ENCODE measurements around the gene UGT2B7.
"Not testable (repeated sequence)": the region's sequence is repeated elsewhere in the genome, so short reads cannot be mapped to it uniquely, and the experiment has no call there.

The UGT2B7 gene

DNA sequence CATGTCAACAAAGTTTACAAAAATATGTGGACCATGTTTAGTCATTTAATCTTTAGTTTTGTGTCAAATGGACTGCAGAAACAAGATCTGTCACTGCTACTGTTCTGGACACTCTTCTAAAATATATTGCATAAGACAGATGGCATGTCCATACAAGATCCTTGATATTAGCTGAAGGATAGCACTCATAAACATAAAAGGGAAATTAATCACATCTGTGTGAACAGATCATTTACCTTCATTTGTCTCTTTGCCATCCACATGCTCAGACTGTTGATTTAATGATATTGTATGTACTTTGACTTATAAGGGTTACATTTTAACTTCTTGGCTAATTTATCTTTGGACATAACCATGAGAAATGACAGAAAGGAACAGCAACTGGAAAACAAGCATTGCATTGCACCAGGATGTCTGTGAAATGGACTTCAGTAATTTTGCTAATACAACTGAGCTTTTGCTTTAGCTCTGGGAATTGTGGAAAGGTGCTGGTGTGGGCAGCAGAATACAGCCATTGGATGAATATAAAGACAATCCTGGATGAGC is at the start of gene UGT2B7:
TSS of gene UGT2B7 (plus strand) at position 364 of the 546 bp plus-strand sequence. CDS start at position 411, 47 bp downstream.
- DNase-seq (ENCODE audit: low read depth in 2 of 2, low spot score in 1 of 2), result no peak

DNA sequence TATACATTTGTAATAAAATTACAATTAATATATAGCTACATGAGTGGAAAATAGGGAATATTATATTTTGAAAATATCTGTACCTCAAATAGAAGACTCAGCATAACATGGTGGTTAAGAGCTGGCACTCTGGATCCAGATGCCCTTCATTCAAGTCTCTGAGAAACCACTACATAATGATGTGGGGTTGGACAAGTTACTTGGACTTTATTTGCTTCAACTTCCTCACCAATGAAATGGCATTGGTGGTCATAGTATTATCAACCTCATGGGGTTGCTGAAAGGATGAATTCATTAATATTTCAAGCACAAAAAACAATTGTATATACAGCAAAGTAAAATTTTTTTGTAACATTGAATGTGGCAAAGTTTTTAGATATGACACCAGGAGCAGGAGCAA is 46.4 kb upstream of the UGT2B7 start:
- no peak for DNase-seq (ENCODE audit: low read depth in 2 of 2, low spot score in 1 of 2)

DNA sequence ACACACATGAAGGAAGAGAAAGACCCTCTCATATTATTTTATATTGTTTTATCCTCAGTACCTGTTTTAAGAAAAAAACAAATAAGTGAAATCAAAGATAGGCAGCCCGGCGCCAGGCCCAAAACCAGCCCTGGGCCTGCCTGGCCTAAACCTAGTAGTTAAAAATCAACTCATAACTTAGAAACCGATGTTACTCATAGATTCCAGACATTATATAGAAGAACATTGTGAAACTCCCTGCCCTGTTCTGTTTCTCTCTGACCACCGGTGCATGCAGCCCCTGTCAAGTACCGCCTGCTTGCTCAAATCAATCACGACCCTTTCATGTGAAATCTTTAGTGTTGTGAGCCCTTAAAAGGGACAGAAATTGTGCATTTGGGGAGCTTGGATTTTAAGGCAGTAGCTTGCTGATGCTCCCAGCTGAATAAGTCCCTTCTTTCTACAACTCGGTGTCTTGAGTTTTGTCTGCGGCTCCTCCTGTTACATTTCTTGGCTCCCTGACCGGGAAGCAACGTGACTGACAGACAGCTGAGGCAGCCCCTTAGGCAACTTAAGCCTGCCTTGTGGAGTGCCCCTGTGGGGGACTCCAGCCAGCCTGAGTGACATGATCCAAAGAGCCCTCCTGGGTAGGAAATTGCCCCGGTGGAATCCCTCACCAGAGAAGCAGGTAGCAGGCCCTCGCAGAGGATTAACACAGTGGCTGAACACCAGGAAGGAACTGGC is 45.3 kb upstream of the UGT2B7 start:
- DNase-seq (ENCODE audit: low read depth in 2 of 2, low spot score in 1 of 2), result not testable (repeated sequence)

DNA sequence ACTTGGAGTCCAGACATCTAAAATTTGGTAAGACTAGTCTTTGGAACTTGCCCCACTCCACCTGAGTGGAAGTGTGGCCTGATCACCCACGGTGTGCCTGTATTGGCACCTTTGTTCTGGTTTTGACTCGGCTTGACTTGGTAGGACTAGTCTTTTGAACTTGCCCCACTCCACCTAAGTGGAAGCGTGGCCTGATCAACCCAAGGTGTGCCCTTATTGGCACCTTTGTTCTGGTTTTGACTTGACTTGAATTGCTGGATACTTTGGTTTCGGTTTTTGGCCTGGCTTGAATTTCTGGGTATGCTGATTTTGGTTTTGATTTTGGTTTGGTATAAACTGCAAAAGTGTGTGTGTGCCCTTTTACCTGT is 44.7 kb upstream of the UGT2B7 start:
- no peak for DNase-seq (ENCODE audit: low read depth in 2 of 2, low spot score in 1 of 2)

DNA sequence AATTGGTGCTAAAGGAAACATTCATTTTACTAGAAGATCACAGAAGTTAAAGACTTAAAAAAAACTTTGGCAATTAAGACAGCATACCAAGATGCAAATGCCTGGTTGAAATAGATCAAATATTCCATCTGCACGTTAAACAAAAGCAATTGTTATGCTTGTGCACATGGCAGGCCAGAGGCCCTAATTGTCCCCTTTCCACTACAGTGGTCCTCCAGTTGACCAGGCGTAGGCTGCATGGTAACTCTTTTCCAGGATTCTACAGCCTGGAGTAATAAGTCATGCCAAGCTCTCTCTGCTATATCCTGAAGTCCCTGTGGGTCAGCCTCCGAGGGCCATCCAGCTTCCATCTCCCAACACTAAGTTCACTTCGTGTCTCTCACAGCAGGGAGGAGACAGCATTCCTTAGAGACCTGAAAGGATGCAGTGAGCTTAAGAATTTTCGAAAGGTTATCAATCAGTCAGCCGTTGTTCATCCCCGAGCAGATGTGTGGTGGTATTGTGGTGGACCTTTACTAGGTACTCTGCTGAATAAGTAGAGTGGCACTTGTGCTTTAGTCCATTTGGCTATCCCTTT is 42.9 kb upstream of the UGT2B7 start:
- not testable (repeated sequence) for DNase-seq (ENCODE audit: low read depth in 2 of 2, low spot score in 1 of 2)

DNA sequence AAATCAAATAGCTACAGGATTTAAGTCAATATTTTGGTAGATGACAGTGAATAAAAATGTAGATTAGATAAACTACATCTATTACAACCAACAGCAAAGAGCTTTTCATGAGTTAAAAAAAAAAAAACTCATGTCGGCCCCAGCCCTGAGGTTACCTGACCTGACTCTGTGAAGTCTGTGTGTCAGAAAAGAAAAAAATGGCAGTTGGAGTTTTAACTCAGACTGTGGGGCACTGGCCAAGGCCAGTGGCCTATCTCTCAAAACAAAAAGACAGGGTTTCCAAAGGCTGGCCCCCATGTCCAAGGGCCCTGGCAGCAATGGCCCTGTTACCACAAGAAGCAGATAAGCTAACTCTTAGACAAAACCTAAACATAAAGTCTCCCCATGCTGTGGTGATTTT is 42.2 kb upstream of the UGT2B7 start:
- DNase-seq (ENCODE audit: low read depth in 2 of 2, low spot score in 1 of 2), result not testable (repeated sequence)

DNA sequence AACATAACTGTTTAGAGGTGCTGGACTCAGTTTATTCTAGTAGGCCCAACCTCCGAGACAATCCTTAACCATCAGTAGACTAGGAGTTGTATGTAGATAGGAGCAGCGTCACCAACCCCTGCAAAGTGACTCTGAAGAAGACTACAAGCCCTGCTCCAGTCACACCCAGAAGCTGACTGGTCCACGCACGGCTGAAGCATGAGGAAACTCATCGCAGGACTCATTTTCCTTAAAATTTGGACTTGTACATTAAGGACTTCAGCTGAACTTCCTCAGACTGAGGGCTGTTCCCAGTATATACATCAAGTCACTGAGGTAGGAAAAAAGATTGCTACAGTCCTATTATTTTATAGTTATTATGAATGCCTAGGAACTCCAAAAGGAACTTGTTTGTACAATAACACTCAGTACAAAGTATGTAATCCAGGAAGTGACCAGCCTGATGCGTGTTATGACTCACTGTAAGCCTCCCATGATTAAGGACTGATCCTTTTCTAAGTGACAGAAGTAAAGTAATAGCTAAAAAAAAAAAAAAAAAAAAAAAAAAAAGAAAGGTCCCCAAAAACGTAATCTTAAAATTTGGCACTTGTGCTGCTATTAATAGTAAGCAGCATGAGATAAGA is 41.6 kb upstream of the UGT2B7 start:
- no peak for DNase-seq (ENCODE audit: low read depth in 2 of 2, low spot score in 1 of 2)

DNA sequence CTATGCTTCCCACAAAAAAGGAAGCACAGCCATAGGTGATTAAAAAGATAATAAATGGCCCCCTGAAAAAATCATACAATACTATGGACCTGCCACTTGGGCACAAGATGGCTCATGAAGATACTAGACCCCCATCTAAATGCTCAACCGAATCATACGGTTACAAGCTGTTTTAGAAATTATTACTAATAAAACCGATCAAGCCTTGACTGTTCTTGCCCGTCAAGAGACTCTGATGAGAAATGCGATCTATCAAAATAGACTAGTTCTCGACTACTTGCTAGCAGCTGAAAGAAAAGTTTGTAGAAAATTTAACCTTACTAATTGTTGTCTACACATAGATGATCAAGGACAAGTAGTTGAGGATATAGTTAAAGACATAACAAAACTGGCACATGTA is 40.1 kb upstream of the UGT2B7 start:
- DNase-seq (ENCODE audit: low read depth in 2 of 2, low spot score in 1 of 2), result no peak

DNA sequence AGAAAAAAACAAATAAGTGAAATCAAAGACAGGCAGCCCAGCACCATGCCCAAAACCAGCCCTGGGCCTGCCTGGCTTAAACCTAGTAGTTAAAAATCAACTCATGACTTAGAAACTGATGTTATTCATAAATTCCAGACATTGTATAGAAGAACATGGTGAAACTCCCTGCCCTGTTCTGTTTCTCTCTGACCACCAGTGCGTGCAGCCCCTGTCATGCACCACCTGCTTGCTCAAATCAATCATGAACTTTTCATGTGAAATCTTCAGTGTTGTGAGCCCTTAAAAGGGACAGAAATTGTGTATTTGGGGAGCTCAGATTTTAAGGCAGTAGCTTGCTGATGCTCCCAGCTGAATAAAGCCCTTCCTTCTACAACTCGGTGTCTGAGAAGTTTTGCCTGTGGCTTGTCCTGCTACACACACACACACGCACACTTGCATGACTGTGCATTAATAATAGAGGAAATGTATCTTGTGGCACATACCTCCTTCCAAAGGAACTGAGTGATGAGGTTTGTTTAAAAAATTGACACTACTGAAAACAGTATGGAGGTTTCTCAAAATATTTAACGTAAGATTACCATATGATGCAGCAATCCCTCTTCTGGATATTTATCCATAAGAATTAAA is 39.2 kb upstream of the UGT2B7 start:
- no peak for DNase-seq (ENCODE audit: low read depth in 2 of 2, low spot score in 1 of 2)

DNA sequence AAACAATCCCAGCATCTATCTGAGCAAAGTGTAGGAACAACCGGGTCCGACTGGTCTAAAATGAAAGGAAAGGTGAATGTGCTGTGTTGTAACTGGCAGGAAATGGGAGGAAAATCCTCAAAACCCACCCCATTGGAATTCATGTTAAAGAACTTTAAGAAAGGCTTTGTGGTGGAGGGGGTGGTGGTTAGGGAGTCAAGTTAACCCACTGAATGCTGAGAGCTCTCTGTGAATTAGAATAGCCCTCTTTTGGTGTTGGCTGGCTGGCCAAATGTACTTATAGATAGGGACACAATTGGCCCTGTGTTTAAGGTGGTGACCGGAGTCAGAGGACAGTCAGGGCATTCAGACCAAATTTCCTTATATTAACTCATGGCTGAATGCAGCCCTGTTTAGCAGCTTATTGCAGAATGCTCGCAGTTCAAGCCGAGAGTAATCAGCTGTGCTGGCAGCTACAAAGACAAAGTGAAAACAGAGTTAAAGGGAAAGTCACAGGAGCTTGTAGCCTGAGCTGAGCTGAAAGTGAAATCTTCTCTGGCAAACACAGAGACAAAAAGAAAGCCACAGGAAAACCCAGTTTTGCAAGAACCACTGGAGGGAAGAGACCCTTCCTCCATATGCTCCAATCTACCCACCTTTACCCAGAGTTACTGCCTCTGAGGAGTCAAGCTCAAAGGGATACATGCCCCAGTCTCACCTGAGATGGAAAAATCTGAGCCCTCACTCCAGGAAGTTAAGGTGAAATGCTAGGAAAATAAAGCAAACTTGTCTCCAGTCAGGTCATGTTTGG is 38.5 kb upstream of the UGT2B7 start:
- DNase-seq (ENCODE audit: low read depth in 2 of 2, low spot score in 1 of 2), result no peak

DNA sequence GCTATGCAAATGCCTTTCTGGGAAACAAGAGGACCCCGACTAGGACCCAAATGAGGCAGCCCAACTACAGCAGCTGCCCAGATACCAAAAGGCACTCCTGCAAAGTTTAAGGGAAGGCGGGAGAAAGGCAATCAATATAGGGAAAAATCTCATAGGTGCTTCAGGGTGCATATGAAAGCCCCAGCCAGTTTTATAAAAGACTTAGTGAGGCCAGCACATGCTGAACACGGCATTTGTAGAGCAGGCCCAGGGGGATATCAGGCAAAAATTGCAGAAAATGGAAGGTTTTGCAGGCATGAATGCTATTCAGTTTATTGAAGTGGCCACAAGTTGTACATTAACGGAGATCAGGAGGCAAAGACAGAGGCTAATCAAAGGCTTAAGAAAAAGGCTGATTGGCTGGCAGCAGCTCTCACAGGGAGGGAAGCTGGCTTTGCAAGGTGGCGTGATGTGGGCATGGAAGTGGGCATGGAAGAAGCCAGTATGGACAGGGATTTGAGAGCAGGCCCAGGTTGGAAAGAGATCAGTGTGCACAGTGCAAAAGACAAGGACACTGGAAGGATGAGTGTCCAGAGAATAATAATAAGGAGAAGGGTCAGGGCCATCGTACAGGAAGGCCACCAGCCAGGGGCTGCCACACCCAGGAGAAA is 37.7 kb upstream of the UGT2B7 start:
- DNase-seq (ENCODE audit: low read depth in 2 of 2, low spot score in 1 of 2), result no peak

DNA sequence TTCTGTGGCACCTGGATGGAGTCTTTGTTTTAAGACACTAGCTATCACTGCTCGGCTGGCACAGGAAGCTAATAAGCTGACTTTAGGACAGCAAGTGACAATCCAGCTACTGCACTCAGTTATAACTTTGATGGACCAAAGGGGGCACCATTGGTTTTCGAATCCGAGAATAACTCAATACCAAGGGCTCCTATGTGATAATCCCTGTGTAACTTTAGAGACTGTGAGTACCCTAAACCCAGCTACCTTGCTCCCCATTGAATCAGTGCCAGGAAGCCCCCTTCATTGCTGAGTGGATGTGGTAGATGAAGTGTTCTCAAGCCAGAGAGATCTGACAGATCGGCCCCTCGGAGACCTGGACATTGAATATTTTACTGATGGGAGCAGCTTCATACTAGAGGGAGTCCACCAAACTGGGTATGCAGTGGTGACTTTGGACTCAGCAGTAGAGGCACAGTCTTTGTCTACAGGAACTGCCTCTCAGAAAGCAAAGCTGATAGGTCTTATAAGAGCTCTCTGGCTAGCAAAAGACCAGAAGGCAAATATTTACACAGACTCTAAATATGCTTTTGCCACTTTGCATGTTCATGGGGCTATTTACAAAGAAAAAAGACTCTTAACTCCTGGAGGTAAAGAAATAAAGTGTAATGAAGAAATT is 35.5 kb upstream of the UGT2B7 start:
- no peak for DNase-seq (ENCODE audit: low read depth in 2 of 2, low spot score in 1 of 2)

DNA sequence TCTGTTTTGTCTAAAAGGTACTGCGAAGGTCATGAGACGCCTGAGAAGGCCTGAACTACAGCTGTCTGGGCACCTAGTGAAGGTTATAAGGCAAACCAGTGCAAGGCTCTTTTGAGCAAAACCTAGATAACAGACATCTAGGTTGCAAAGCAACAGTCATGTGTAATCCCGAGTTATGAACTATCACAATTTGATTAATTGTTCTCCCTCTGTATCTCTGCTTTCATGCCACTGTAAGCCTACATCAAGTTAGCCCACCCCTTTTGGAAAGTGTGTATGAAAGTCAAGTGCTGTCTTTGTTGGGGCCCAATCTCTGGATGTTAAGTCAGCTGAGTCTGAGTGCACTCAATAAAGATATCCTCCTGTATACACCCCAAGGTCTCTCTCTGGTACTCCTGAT is 31.9 kb upstream of the UGT2B7 start:
- DNase-seq (ENCODE audit: low read depth in 2 of 2, low spot score in 1 of 2), result no peak

DNA sequence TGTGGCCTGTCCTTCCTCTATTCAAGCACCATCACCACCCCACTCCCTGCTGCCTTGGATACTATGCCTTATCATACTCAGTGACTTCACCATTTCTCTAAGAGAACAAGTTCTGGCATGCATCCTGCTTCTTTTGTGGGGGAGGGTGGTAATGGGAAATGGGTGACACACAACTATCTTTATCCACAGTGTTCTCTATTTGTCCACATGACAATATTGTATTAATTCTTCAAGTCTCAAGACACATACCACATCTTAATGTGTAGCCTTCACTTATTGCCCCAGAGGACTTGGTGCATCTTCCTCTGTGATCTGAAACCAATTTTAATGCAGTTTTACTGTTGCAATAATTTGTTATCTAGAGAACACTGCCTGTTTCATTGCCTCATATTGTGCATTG is 29.3 kb upstream of the UGT2B7 start:
- no peak for DNase-seq (ENCODE audit: low read depth in 2 of 2, low spot score in 1 of 2)

DNA sequence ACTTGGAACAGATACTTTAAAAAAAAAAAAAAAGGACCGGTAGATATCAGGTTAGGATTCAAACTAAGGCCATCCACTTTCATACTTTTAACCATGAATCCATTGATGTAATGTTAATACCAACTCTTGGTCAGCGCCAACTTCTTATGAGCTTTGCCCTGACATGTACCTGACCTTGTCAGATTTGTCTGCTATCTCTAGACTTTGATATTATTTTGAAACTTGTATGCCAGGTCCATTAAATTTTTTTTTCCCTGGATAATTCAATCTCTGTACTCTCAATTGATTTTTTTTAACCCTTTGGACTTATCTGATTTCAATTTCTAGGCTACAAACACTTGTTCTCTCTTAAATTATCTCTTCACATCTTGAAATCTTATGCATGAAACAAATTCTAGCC is 27.2 kb upstream of the UGT2B7 start:
- no peak for DNase-seq (ENCODE audit: low read depth in 2 of 2, low spot score in 1 of 2)

DNA sequence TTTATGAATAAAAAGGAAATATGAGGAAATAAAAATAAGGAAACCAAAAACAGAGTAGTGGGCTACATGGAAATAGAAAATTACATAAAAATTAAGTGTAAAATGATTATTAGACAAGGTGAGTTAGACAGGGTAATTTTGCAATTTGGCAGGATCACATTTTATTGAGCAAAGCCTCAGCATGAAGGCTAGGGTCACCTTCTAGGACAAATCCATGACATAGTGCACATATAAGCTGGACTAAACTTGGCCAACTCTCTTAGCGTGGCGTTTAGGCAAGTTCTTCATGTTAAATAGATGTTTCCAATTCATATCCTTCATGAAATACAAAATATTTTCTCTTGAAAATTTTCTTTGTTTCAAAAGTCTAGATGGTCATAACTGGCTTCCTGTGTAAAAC is 25.7 kb upstream of the UGT2B7 start:
- DNase-seq (ENCODE audit: low read depth in 2 of 2, low spot score in 1 of 2), result no peak

DNA sequence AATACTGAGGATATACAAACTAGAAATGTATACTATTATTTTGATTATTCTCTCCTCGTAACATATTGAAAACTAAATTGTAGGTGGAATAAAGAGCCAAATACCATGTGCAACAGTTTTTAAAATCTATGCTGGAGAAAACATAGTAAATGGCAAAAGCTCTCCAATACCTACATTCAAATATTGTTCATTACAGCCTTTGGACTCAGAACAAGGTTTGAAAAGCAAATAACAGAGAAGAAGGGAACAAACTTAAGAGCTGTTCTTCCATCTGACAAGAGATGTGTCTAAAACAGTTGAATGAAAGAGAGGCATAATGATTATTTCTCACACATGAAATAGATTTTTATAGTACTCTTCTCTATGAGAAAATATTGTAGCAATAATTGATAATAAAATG is 25.0 kb upstream of the UGT2B7 start:
- no peak for DNase-seq (ENCODE audit: low read depth in 2 of 2, low spot score in 1 of 2)

DNA sequence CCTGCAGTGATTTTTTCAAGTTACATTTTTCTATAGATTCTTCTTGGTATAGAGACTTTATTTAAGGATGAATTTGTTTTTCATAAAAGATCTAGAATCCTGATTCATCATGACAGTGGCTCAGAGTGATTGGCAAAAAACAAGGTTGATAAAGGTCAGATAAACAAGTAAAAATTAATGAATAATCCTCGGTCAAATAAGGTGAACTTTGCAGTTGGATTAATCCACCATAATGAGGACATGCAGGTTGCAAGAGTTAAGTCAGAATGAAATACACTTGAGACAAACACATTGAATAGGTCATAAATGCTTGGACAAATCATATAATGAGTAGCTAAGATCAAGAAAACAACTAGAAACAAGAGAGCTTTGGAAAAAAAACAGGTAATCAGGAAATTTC is 22.9 kb upstream of the UGT2B7 start:
- DNase-seq (ENCODE audit: low read depth in 2 of 2, low spot score in 1 of 2), result no peak

DNA sequence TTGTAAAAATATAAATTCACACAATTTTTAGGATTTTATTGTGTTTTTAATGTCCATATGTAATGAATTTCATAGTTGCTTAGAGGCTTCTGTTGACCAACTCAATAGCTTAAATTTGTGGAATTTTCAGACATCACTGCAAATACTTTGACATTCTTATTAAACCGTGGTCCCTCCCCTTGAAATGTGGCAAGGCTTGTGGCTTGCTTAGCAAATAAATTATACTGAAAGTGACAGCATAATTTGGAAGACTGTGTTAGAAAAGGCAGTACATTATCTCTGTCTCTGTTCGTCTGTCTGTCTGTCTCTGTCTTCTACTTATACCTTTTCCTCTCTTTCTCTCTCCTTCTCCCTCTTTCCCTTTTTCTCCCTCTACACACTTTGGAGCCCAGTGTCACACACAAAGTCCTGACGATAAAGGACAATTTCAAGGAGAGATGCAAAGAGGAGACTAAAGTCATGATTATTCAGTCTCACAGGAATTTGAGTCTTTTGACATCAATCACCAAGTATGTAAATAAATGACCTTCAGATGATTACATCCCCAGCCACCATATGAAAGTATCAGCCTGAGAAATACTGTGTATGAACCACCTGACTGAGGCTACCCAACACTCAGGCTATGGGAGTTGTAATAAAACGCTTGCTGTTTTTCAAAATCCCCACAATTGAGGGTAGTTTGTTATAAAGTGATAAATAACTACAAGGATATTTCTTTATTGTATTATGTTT is 21.0 kb upstream of the UGT2B7 start:
- DNase-seq (ENCODE audit: low read depth in 2 of 2, low spot score in 1 of 2), result no peak
